Measurements from ENCODE around the gene UBR4.

UBR4 gene

GRCh38 chr1:19073311-19074186, 136.5 kb downstream of the UBR4 start:
- no peak overlapping the region for H3K4me3 ChIP-seq (ENCODE audit: low read depth, low read length)
- DNase-seq (ENCODE audit: low read depth): no peak
- TF ChIP-seq CTCF (IDR thresholded peaks at IDR 0.05; ENCODE audit: low read depth, low read length, missing control alignments): no peak

GRCh38 chr1:19072285-19072981, 137.6 kb downstream of the UBR4 start:
- TF ChIP-seq CTCF (IDR thresholded peaks at IDR 0.05; ENCODE audit: low read depth, low read length, missing control alignments): no peak
- no peak for DNase-seq (ENCODE audit: low read depth)
- H3K4me3 ChIP-seq (ENCODE audit: low read depth, low read length): no peak overlapping the region

- no peak for DNase-seq (ENCODE audit: low read depth)
- H3K4me3 ChIP-seq (ENCODE audit: low read depth, low read length): no peak overlapping the region
- TF ChIP-seq CTCF (IDR thresholded peaks at IDR 0.05; ENCODE audit: low read depth, low read length, missing control alignments): no peak
Observed at GRCh38 chr1:19071674-19072281, 138.3 kb downstream of the UBR4 start.

- no peak for TF ChIP-seq CTCF (IDR thresholded peaks at IDR 0.05; ENCODE audit: low read depth, low read length, missing control alignments)
- DNase-seq (ENCODE audit: low read depth): no peak
- H3K4me3 ChIP-seq (ENCODE audit: low read depth, low read length): no peak overlapping the region
Observed at GRCh38 chr1:19070891-19071621, 139.0 kb downstream of the UBR4 start.

GRCh38 chr1:19070197-19070651, 139.8 kb downstream of the UBR4 start:
- TF ChIP-seq CTCF (IDR thresholded peaks at IDR 0.05; ENCODE audit: low read depth, low read length, missing control alignments): no peak

GRCh38 chr1:19068639-19069276, 141.3 kb downstream of the UBR4 start:
- H3K4me3 ChIP-seq (ENCODE audit: low read depth, low read length): no peak overlapping the region
- no peak for TF ChIP-seq CTCF (IDR thresholded peaks at IDR 0.05; ENCODE audit: low read depth, low read length, missing control alignments)
- no peak for DNase-seq (ENCODE audit: low read depth)

More at GRCh38 chr1:19070197-19070651, 139.8 kb downstream of the UBR4 start:
- H3K4me3 ChIP-seq (ENCODE audit: low read depth, low read length): no peak overlapping the region
- DNase-seq (ENCODE audit: low read depth): no peak
